SK-MEL-5 (cell line): ENCODE data around the gene NELL1. TPM values are rescaled to one million over a fixed set of nuclear protein-coding genes. Genes with fewer than 3 reads are reported as not detected.
"Not testable (repeated sequence)": the region's sequence is repeated elsewhere in the genome, so short reads cannot be mapped to it uniquely, and the experiment has no call there.

Experiments
- DNase-seq: peaks from one replicate; pipeline ENCODE4 v3.0.0-alpha.2; 2016; ENCODE audit warnings: low read depth, low spot score
- in situ Hi-C: cut with HindIII; loops from 2 replicates; pipeline ENCODE4 v1.10.0; 2016; ENCODE audit warnings: low sequenced_read_pairs, high pct_unique_total_duplicates, low pct_unique_long_range_greater_than_20kb
- total RNA-seq: library from RNA; depleted of rRNA; stranded (reverse); fragments of >200 nt; shearing (Covaris generic); gene quantifications from 2 replicates; pipeline ENCODE4 v1.2.3, GENCODE V29; 2014

Gene NELL1
- total RNA-seq, 1 experiment from 2014 or later = not detected

DNA sequence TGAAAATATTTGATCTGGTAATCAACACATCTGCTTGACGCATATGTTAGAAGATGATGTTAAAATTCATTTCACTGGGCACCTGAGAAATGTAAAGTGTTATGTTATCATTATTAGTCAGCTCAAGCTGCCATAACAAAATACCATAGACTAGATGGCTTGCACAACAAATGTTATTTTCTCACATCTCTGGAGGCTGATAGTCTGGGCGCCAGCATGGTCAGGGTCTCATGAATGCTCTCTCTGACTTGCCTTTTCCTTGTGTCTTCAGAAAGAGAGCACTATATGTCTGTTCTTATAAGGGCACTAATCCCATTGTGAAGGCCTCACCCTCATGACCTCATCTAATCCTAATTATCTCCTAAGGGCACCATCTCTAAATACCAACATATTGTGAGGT is 435.3 kb downstream of the NELL1 start:
- in situ Hi-C loops = no loop called here
- DNase-seq = no peak

DNA sequence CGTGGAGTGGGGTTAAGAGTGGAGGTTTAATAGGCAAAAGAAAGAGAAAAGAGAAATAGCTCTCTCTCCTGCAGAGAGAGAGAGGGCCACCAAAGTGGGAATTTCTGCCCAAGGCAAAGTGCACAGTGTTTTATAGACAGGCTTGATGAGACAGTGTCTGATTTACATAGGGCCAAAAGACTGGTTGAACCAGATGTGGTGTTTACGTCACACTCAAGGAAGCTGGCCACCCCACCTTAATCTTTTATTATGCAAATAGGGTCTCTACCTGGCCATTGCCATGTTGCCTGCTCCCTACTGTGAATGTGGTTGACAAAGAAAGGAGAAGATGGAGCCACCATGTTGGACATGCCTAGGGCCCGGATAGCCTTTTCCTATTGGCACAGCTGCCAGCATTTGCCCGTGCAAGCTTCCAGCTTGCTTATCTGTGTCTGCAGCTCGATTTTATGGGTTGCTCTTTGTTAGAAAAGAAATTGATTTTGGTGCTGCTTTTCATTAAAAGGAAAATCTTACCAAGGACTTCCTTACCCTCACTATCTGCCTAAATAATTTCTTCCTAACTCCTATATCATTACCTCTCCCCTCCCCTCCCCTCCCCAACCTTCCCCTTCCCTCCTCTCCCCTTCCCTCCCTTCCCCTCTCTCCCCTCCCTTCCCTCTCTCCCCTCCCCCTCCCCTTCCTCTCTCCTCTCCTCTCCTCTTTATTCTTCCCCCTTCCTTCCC is 436.0 kb downstream of the NELL1 start:
- no peak for DNase-seq
- in situ Hi-C loops = no loop called here

DNA sequence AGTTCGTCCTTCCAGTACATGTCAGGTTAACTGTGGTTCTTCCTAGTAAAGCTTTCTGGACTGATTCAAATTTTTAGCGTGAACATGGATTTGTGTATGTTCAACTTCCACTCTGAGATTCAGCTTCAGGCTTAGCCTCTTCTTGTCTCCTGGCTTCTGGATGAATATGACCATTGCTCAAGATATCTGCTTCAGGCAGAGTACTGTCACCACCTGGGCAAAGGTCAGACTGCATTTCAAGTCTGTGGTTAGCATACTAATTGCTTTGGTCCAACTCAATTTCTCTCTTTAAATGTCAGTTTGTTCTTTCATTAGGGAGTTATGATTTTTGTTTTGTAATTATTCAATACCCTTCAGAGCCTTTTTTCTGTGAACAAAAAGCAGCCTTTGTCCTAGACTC is 440.0 kb downstream of the NELL1 start:
- in situ Hi-C loops = no loop called here
- no peak for DNase-seq

GRCh38 chr11:21110415-21110814 is 441.0 kb downstream of the NELL1 start:
- in situ Hi-C loops = no loop called here
- no peak for DNase-seq

- in situ Hi-C loops = no loop called here
- DNase-seq = no peak
These were observed 444.5 kb downstream of the NELL1 start for GRCh38 chr11:21113876-21114275.

- DNase-seq = no peak
- in situ Hi-C loops = no loop called here
These were observed 446.6 kb downstream of the NELL1 start for GRCh38 chr11:21116009-21116408.

- DNase-seq = no peak
- in situ Hi-C loops = no loop called here
These were observed 450.0 kb downstream of the NELL1 start for GRCh38 chr11:21119411-21119810.

- in situ Hi-C loops = no loop called here
- DNase-seq = no peak
These were observed 452.6 kb downstream of the NELL1 start for GRCh38 chr11:21121991-21122390.

DNA sequence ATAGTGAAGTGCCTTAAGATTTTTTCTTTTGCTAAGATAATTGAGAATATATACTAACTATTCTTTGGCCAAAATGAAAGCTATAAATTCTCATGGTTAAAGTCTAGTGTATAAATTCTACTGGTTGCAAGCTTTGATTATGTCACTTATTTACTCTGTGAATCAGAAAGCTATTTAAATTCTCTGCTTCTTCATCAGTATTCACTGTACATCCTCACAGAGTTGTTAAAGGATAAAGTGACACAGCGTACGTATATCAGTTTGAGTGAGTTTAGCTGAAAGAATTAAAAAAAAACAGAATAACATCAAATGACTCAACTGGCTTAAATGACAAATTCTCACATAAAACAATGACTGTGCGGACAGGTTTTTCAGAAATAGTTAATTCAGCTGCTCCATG is 453.1 kb downstream of the NELL1 start:
- in situ Hi-C loops = no loop called here

DNA sequence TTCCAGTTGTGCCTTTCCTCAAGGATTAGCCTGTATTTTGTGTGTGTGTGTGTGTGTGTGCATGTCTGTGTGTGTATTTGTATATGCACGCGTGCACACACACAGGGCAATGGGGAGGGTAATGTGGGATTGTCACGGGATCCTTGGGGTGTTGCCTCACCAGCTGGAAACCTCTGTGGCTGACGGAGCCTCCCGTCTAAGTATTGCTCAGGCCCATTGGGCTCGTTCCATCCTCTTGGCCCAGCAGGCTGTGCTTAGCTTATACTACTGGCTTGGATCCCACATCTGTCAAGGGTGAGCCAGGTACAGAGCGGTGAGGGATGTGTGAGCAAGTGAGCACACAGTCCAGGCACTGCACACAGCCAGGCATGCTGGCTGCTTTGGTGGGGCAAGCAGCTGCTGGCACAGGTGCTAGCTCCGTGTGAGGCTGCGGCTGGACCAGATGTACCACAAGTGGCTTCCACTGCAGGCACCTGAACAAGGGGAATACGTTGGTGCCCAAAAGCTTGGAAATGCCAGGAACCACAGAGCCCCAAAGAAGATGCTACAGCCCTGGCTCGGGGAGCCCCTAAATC is 462.8 kb downstream of the NELL1 start:
- in situ Hi-C loops = no loop called here
- DNase-seq = no peak

More for the DNA sequence above, 453.1 kb downstream of the NELL1 start:
- no peak for DNase-seq

- in situ Hi-C loops = no loop called here
- no peak for DNase-seq
These were observed 463.9 kb downstream of the NELL1 start for GRCh38 chr11:21133244-21133643.

DNA sequence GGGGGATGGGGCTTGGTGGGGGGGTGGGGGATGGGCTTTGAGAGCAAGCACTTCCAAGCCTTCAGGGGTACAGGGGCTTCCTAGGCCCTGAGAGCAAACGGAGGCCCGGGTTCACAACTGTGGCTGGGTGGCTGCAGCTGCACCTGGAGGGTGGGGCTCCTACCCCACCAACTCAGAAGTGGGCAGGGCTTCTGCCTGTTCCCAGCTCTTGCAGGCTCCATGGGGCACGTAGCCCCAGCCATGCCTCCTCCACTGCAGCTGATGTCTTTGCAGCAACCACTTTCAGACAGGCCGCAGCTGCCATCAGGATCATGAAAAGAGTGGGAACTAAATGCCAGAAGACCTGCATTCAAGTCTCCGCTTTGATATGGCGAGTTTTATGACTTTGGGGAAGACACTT is 464.3 kb downstream of the NELL1 start:
- no peak for DNase-seq
- in situ Hi-C loops = no loop called here

GRCh38 chr11:21137803-21138202 is 468.4 kb downstream of the NELL1 start:
- no peak for DNase-seq
- in situ Hi-C loops = no loop called here

DNA sequence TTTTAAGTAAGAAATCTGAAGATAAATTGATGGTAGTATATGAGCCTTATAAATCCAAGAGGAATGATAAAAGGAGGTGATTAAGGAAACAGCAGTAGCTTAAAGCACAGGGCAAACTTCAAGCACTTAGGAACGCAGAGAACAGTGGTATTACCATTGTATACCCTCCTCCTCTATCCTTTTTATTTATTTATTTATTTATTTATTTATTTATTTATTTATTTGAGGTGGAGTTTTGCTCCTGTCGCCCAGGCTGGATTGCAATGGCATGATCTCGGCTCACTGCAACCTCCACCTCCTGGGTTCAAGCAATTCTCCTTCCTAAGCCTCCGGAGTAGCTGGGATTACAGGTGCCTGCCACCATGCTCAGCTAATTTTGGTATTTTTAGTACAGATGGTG is 472.2 kb downstream of the NELL1 start:
- DNase-seq, in situ Hi-C loops: not testable (repeated sequence)

DNA sequence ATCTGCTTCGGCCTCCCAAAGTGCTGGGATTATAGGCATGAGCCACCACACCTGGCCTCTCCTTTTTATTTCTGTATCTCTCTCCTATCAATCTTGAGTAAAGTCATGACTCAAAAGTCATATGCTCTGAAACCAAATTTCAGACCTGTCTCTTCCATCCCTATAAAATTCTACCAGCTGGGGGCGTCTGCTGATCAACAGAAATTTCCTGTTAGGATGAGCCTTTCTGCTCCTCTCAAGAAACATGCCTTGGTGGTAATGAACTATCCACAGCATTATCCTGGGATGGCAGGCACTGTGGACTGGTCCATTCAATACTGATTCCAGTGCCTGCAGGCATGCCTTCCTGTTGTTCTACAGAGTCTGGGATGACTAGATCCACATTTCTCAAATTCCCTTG is 472.6 kb downstream of the NELL1 start:
- peak; percentile 59 for DNase-seq
- in situ Hi-C loops = no loop called here

- DNase-seq = no peak
- in situ Hi-C loops = no loop called here
These were observed 475.1 kb downstream of the NELL1 start for GRCh38 chr11:21144531-21144930.

GRCh38 chr11:21148376-21148775 is 479.0 kb downstream of the NELL1 start:
- in situ Hi-C loops = no loop called here
- no peak for DNase-seq

- DNase-seq = no peak
- in situ Hi-C loops = no loop called here
These were observed 490.8 kb downstream of the NELL1 start for GRCh38 chr11:21160140-21160539.

DNA sequence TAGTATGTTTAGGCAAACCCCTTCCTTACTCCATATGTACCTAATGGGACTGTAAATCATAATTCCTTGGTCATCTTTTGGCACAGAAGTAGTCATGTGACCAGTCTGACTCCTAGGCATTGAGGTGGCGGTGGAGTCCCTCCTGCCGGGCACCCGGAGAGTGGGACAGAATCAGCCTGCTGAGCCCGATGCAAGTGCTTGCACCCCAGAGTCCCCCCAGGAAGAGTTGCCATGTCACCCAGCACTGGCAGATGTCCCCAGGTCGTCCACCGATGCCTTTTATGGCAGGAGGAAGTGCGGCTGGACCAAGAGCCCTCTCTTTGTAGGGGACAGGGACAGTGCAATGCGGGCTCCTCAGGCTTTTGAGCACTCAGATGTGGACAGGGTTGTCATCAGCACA is 500.3 kb downstream of the NELL1 start:
- in situ Hi-C loops = no loop called here
- DNase-seq = no peak
